GM12878 (cell line): ENCODE data around the gene SYNGR4. TPM values are rescaled to one million over a fixed set of nuclear protein-coding genes. Genes with fewer than 3 reads are reported as not detected.
A peak's percentile ranks its signal among the peaks of the same experiment; 100 is the strongest.

Experiments
- BCLAF1 ChIP-seq: fragments of 450-650 bp; IDR thresholded peaks from 2 replicates; pipeline ENCODE4 v1.6.1; 2017; ENCODE audit warnings: antibody characterized with exemption, mild to moderate bottlenecking, moderate library complexity
- CEBPZ ChIP-seq: fragments of 150-350 bp; IDR thresholded peaks from 2 replicates; pipeline ENCODE4 v1.6.1; 2016; ENCODE audit warnings: low read depth, low read length
- CHD2 ChIP-seq: IDR thresholded peaks from 2 replicates; pipeline ENCODE4 v1.6.1; 2011; ENCODE audit warnings: low read depth, low read length, improper control_type of control experiment, borderline replicate concordance
- DPF2 ChIP-seq: fragments of 450-650 bp; IDR thresholded peaks from 2 replicates; pipeline ENCODE4 v1.6.1; 2017; ENCODE audit warnings: mild to moderate bottlenecking
- EP300 ChIP-seq, 2 experiments: fragments of 150-350 bp in 1 of 2; IDR thresholded peaks; 2 replicates each; pipeline ENCODE4 v1.6.1; 2011 to 2012; ENCODE audit warnings: low read depth in 2 of 2, low read length in 2 of 2, borderline replicate concordance in 1 of 2, improper control_type of control experiment in 1 of 2, inconsistent platforms in 1 of 2; ENCODE audit not compliant: control insufficient read depth in 1 of 2
- IKZF2 ChIP-seq, 2 experiments: fragments of 450-650 bp; IDR thresholded peaks; 2 replicates each; pipeline ENCODE4 v1.6.1; 2017; ENCODE audit warnings: mild to moderate bottlenecking in 2 of 2, moderate library complexity in 2 of 2
- IRF5 ChIP-seq: fragments of 450-650 bp; IDR thresholded peaks from 2 replicates; pipeline ENCODE4 v1.6.1; 2017; ENCODE audit warnings: borderline replicate concordance
- KAT2A ChIP-seq: conservative IDR thresholded peaks from 2 replicates; pipeline ENCODE4 v1.6.1; 2011; ENCODE audit warnings: low read depth, low read length; ENCODE audit not compliant: control insufficient read depth
- LARP7 ChIP-seq: fragments of 450-650 bp; IDR thresholded peaks from 2 replicates; pipeline ENCODE4 v1.6.1; 2017; ENCODE audit warnings: mild to moderate bottlenecking
- NRF1 ChIP-seq: conservative IDR thresholded peaks from 2 replicates; pipeline ENCODE4 v1.6.1; 2011; ENCODE audit warnings: mild to moderate bottlenecking, low read depth, low read length, improper control_type of control experiment
- PBX3 ChIP-seq: IDR thresholded peaks from 2 replicates; pipeline ENCODE4 v1.6.1; 2011; ENCODE audit warnings: mild to moderate bottlenecking, low read depth, low read length, moderate library complexity; ENCODE audit not compliant: insufficient replicate concordance
- RELB ChIP-seq: fragments of 450-650 bp; IDR thresholded peaks from 2 replicates; pipeline ENCODE4 v1.6.1; 2017; ENCODE audit warnings: low read depth, mild to moderate bottlenecking, moderate library complexity
- ZBTB33 ChIP-seq: fragments of 450-650 bp; IDR thresholded peaks from 2 replicates; pipeline ENCODE4 v1.6.1; 2017; ENCODE audit warnings: mild to moderate bottlenecking
- polyA plus RNA-seq, 11 experiments: library from polyadenylated mRNA; depleted of rRNA in 4 of 11; unstranded in 6 of 11; stranded (reverse) in 5 of 11; fragments of >200 nt; fragmentation: Nextera tagmentation in 4 of 11; fragmentation: Illumina TruSeq in 1 of 11; extraction: Ambion mirVana in 4 of 11; extraction: Trizol in 1 of 11; gene quantifications; 1 replicate in 1 of 11; 2 replicates in 10 of 11; pipeline versions ENCODE4 v1.2.1 to v1.2.3, GENCODE V29; 2011 to 2016; ENCODE audit warnings: inconsistent platforms in 2 of 11, missing spikeins in 2 of 11, low read depth in 1 of 11
- total RNA-seq, 4 experiments: library from RNA; depleted of rRNA in 3 of 4; stranded (reverse); fragments of >200 nt in 3 of 4; fragmentation: Illumina TruSeq in 1 of 4; extraction: Trizol in 1 of 4; gene quantifications; 2 replicates each; pipeline versions ENCODE4 v1.2.1 to v1.2.3, GENCODE V29; 2013 to 2021

Gene SYNGR4
- total and polyA plus RNA-seq, 10 of the 15 experiments (the other 5 are each of a cell fraction or from before 2014, with no cell fraction given) = 0.08 to 0.72 (median 0.17) TPM; not detected in 6

- TF ChIP-seq IRF5 (no peak), KAT2A (no peak), ZBTB33 (no peak), DPF2 (no peak), CEBPZ (no peak), IKZF2 (IDR thresholded peaks at IDR 0.05) (peak in 1 of 2 experiments; percentile 15; a peak in 2 of 4 replicates), NRF1 (no peak), LARP7 (peak; percentile 53), CHD2 (peak; percentile 85), RELB (peak; percentile 10; the same call in 1 of the 2 replicates), PBX3 (peak; percentile 34), BCLAF1 (no peak), EP300 (IDR thresholded peaks at IDR 0.05; ENCODE audit: borderline replicate concordance in 1 of 2, control insufficient read depth in 1 of 2, low read depth in 2 of 2, low read length in 2 of 2) (no peak)
Observed at GRCh38 chr19:48330012-48330681, 34.0 kb upstream of the SYNGR4 start (continued).
